Liver (tissue), 9 donors: Measurements from ENCODE around the gene SP140L. TPM values are rescaled to one million over a fixed set of nuclear protein-coding genes. Genes with fewer than 3 reads are reported as not detected.

Experiments used
- DNase-seq: peaks from one replicate; pipeline ENCODE4 v3.0.0-alpha.2; 2017; ENCODE audit warnings: low spot score
- H3K27ac ChIP-seq, 2 donors: one replicate each; pipeline ENCODE4 v1.7.0; 2013; ENCODE audit warnings: inconsistent platforms in 2 of 2, low read length in 2 of 2, control low read depth in 1 of 2, low read depth in 1 of 2, mild to moderate bottlenecking in 1 of 2
- H3K27me3 ChIP-seq, 4 donors: one replicate each; pipeline versions ENCODE4 v1.6.1 to v1.7.0; 2013; ENCODE audit warnings: low read length in 3 of 4, inconsistent platforms in 1 of 4, mild to moderate bottlenecking in 1 of 4, moderate library complexity in 1 of 4; ENCODE audit not compliant: control insufficient read depth in 4 of 4, insufficient read depth in 4 of 4
- H3K36me3 ChIP-seq, 4 donors: one replicate each; pipeline versions ENCODE4 v1.6.1 to v1.7.0; 2013; ENCODE audit warnings: low read length in 3 of 4, mild to moderate bottlenecking in 3 of 4, low read depth in 1 of 4, moderate library complexity in 1 of 4; ENCODE audit not compliant: control insufficient read depth in 4 of 4, insufficient read depth in 3 of 4
- H3K4me1 ChIP-seq, 4 donors: one replicate each; pipeline versions ENCODE4 v1.6.1 to v1.7.0; 2013; ENCODE audit warnings: low read length in 3 of 4, mild to moderate bottlenecking in 3 of 4, moderate library complexity in 1 of 4; ENCODE audit not compliant: control insufficient read depth in 4 of 4, insufficient read depth in 4 of 4
- H3K4me3 ChIP-seq, 3 donors: one replicate each; pipeline versions ENCODE4 v1.6.1 to v1.7.0; 2013; ENCODE audit warnings: low read length in 3 of 3, control low read depth in 1 of 3, low read depth in 1 of 3, mild to moderate bottlenecking in 1 of 3
- H3K9ac ChIP-seq, 2 donors: one replicate each; pipeline ENCODE4 v1.7.0; 2013; ENCODE audit warnings: low read length in 2 of 2, mild to moderate bottlenecking in 2 of 2, moderate library complexity in 2 of 2, control low read depth in 1 of 2, low read depth in 1 of 2
- H3K9me3 ChIP-seq, 4 donors: one replicate each; pipeline versions ENCODE4 v1.6.1 to v1.7.0; 2013; ENCODE audit warnings: low read length in 3 of 4; ENCODE audit not compliant: control insufficient read depth in 4 of 4
- ATF3 ChIP-seq: IDR thresholded peaks from 2 replicates; pipeline ENCODE4 v1.6.1; 2016; ENCODE audit warnings: antibody characterized with exemption
- CTCF ChIP-seq: fragments of 150-350 bp; IDR thresholded peaks from 2 replicates; pipeline ENCODE4 v1.5.1; 2017; ENCODE audit warnings: improper control_type of control experiment, low read depth, low read length; ENCODE audit not compliant: missing input control
- EGR1 ChIP-seq, 2 donors: IDR thresholded peaks; 2 replicates each; pipeline ENCODE4 v1.6.1; 2016 to 2018; ENCODE audit warnings: antibody characterized with exemption in 2 of 2, low read depth in 2 of 2
- FOXA1 ChIP-seq: IDR thresholded peaks from 2 replicates; pipeline ENCODE4 v1.6.1; 2016; ENCODE audit warnings: antibody characterized with exemption
- FOXA2 ChIP-seq: IDR thresholded peaks from 2 replicates; pipeline ENCODE4 v1.6.1; 2016; ENCODE audit warnings: antibody characterized with exemption
- GABPA ChIP-seq, 2 donors: IDR thresholded peaks in 1 of 2; conservative IDR thresholded peaks in 1 of 2; 2 replicates each; pipeline ENCODE4 v1.6.1; 2016; ENCODE audit warnings: antibody characterized with exemption in 2 of 2, mild to moderate bottlenecking in 1 of 2, moderate library complexity in 1 of 2
- HNF4A ChIP-seq, 2 donors: conservative IDR thresholded peaks; 2 replicates each; pipeline ENCODE4 v1.6.1; 2016; ENCODE audit warnings: antibody characterized with exemption in 2 of 2, mild to moderate bottlenecking in 2 of 2
- HNF4G ChIP-seq: IDR thresholded peaks from 2 replicates; pipeline ENCODE4 v1.6.1; 2016; ENCODE audit warnings: antibody characterized with exemption
- JUND ChIP-seq, 2 donors: IDR thresholded peaks; 2 replicates each; pipeline ENCODE4 v1.6.1; 2016; ENCODE audit warnings: antibody characterized with exemption in 2 of 2
- MAX ChIP-seq: IDR thresholded peaks from 2 replicates; pipeline ENCODE4 v1.6.1; 2016; ENCODE audit warnings: antibody characterized with exemption
- NR2F2 ChIP-seq: IDR thresholded peaks from 2 replicates; pipeline ENCODE4 v1.6.1; 2016; ENCODE audit warnings: antibody characterized with exemption
- RAD21 ChIP-seq, 2 donors: IDR thresholded peaks; 2 replicates each; pipeline ENCODE4 v1.6.1; 2016; ENCODE audit warnings: antibody characterized with exemption in 2 of 2, mild to moderate bottlenecking in 2 of 2
- REST ChIP-seq: IDR thresholded peaks from 2 replicates; pipeline ENCODE4 v1.6.1; 2016; ENCODE audit warnings: antibody characterized with exemption, mild to moderate bottlenecking
- RXRA ChIP-seq, 2 donors: IDR thresholded peaks; 2 replicates each; pipeline ENCODE4 v1.6.1; 2017 to 2018; ENCODE audit warnings: antibody characterized with exemption in 2 of 2, mild to moderate bottlenecking in 1 of 2
- SP1 ChIP-seq: IDR thresholded peaks from 2 replicates; pipeline ENCODE4 v1.6.1; 2018; ENCODE audit warnings: antibody characterized with exemption, mild to moderate bottlenecking
- TAF1 ChIP-seq: conservative IDR thresholded peaks from 2 replicates; pipeline ENCODE4 v1.6.1; 2016; ENCODE audit warnings: antibody characterized with exemption, mild to moderate bottlenecking
- YY1 ChIP-seq: IDR thresholded peaks from 2 replicates; pipeline ENCODE4 v1.6.1; 2016; ENCODE audit warnings: antibody characterized with exemption, mild to moderate bottlenecking
- ZBTB33 ChIP-seq: IDR thresholded peaks from 2 replicates; pipeline ENCODE4 v1.6.1; 2016; ENCODE audit warnings: antibody characterized with exemption
- WGBS: extraction: QIAGEN DNeasy Blood & Tissue Kit; methylation state at CpG from one replicate; pipeline ENCODE4 v1.1.7; 2013; 5-methylcytosine and 5-hydroxymethylcytosine counted together
- polyA plus RNA-seq, 2 donors: library from polyadenylated mRNA; stranded (reverse) in 1 of 2; unstranded in 1 of 2; fragments of 200-250 nt in 1 of 2; fragments of >200 nt in 1 of 2; fragmentation: Nextera tagmentation in 1 of 2; extraction: Ambion mirVana in 1 of 2; gene quantifications; one replicate each; pipeline versions ENCODE4 v1.2.1 to v1.2.3, GENCODE V29; 2013 to 2015
- total RNA-seq, 2 donors: library from RNA; depleted of rRNA; stranded (reverse); fragments of >200 nt; gene quantifications; one replicate each; pipeline ENCODE4 v1.2.3, GENCODE V29; 2014
- donor health status: healthy.
- donor health status: healthy.
- donor health status: healthy.
- donor health status: healthy.
- donor health status: healthy.

SP140L gene
- total and polyA plus RNA-seq, 4 donors, result 3.1 to 21.5 (median 6.6) TPM

GRCh38 chr2:230348787-230349186 is 21.8 kb downstream of the SP140L start:
- Histone ChIP-seq H3K27me3 (no peaks in the 10 kb centered on the region), H3K36me3 (no peaks in the 10 kb centered on the region), H3K9ac (no peak overlapping the region), H3K4me3 (no peak overlapping the region), H3K27ac (no peak overlapping the region), H3K4me1 (peaks cover 3 to 15% (median 7%) of the 10 kb centered on the region in 4 donors), H3K9me3 (no peaks in the 10 kb centered on the region)
- TF ChIP-seq REST (no peak), SP1 (no peak), EGR1 (IDR thresholded peaks at IDR 0.05; ENCODE audit: low read depth in 2 of 2) (no peak), TAF1 (no peak), YY1 (no peak), RXRA (IDR thresholded peaks at IDR 0.05) (no peak), FOXA1 (no peak), GABPA (IDR thresholded peaks at IDR 0.05 in 1 of 2, conservative IDR thresholded peaks at IDR 0.05 in 1 of 2) (no peak), CTCF (no peak), FOXA2 (no peak), JUND (IDR thresholded peaks at IDR 0.05) (no peak), NR2F2 (no peak), HNF4G (no peak), MAX (no peak), ZBTB33 (no peak), ATF3 (no peak), RAD21 (IDR thresholded peaks at IDR 0.05) (no peak), HNF4A (conservative IDR thresholded peaks at IDR 0.05) (no peak)
- DNase-seq, result no peak

- Histone ChIP-seq H3K9ac (no peak overlapping the region), H3K4me3 (no peak overlapping the region), H3K27me3 (no peaks in the 10 kb centered on the region), H3K9me3 (no peaks in the 10 kb centered on the region), H3K36me3 (peaks cover 0 to 15% (median 10%) of the 10 kb centered on the region in 4 donors), H3K27ac (peak overlapping the region; percentile 45 to 57), H3K4me1 (peaks cover 0 to 10% (median 3%) of the 10 kb centered on the region in 4 donors)
- WGBS, result 36% methylated on average over 2 of the region's 2 CpGs
- no peak for DNase-seq
- TF ChIP-seq ATF3 (peak; percentile 50), GABPA (IDR thresholded peaks at IDR 0.05 in 1 of 2, conservative IDR thresholded peaks at IDR 0.05 in 1 of 2) (peak in 1 of 2 donors; percentile 46), CTCF (no peak), SP1 (peak; percentile 70), NR2F2 (no peak), RXRA (IDR thresholded peaks at IDR 0.05) (peak; percentile 19 to 57), HNF4A (conservative IDR thresholded peaks at IDR 0.05) (peak; percentile 57 to 73), EGR1 (IDR thresholded peaks at IDR 0.05; ENCODE audit: low read depth in 2 of 2) (peak in 1 of 2 donors; percentile 75), FOXA2 (peak; percentile 96), MAX (peak; percentile 51), TAF1 (no peak), YY1 (peak; percentile 69)
Measured at GRCh38 chr2:230356084-230356483, 29.1 kb downstream of the SP140L start.
